HepG2 (cell line): Measurements from ENCODE around the gene TIMP3. TPM values are rescaled to one million over a fixed set of nuclear protein-coding genes. Genes with fewer than 3 reads are reported as not detected.

Experiments used
- CC2D1A ChIP-seq: sonication (generic); formaldehyde crosslinking; IDR thresholded peaks from 2 replicates; pipeline ENCODE4 v1.8.1; 2023; ENCODE audit warnings: mild to moderate bottlenecking, missing genetic modification reagents
- KDM2A ChIP-seq: sonication (generic); formaldehyde crosslinking; IDR thresholded peaks from 2 replicates; pipeline ENCODE4 v1.4.0; 2020; ENCODE audit warnings: low read depth, missing genetic modification reagents, borderline replicate concordance
- PRDM4 ChIP-seq: sonication (generic); formaldehyde crosslinking; IDR thresholded peaks from 2 replicates; pipeline ENCODE4 v1.9.0; 2021; ENCODE audit warnings: missing genetic modification reagents, borderline replicate concordance
- SIX4 ChIP-seq: sonication (generic); formaldehyde crosslinking; IDR thresholded peaks from 2 replicates; pipeline ENCODE4 v1.4.0; 2020; ENCODE audit warnings: missing genetic modification reagents
- TAF15 ChIP-seq: fragments of 200-400 bp; formaldehyde crosslinking; IDR thresholded peaks from one replicate; pipeline ENCODE4 v1.6.1; 2018; ENCODE audit warnings: mild to moderate bottlenecking, low read depth, low read length; ENCODE audit not compliant: poor library complexity, severe bottlenecking
- ZNF589 ChIP-seq: sonication (generic); formaldehyde crosslinking; conservative IDR thresholded peaks from 2 replicates; pipeline ENCODE4 v1.8.0; 2022; ENCODE audit warnings: mild to moderate bottlenecking, moderate library complexity, missing genetic modification reagents
- ZNF800 ChIP-seq: sonication (generic); formaldehyde crosslinking; IDR thresholded peaks from 2 replicates; pipeline ENCODE4 v1.4.0; 2020; ENCODE audit warnings: missing genetic modification reagents
- polyA plus RNA-seq, 8 experiments: library from polyadenylated mRNA; depleted of rRNA in 3 of 8; stranded (reverse) in 7 of 8; unstranded in 1 of 8; fragments of >200 nt; fragmentation: Illumina TruSeq in 4 of 8; extraction: Trizol in 4 of 8; gene quantifications; 2 replicates each; pipeline versions ENCODE4 v1.2.1 to v1.2.3, GENCODE V29; 2011 to 2016; ENCODE audit warnings: low read depth in 4 of 8, missing spikeins in 1 of 8, mixed read lengths in 1 of 8; ENCODE audit not compliant: insufficient read depth in 1 of 8
- total RNA-seq, 5 experiments: library from RNA; depleted of rRNA; stranded (reverse); fragments of >200 nt; fragmentation: Illumina TruSeq; extraction: Trizol; gene quantifications; 2 replicates each; pipeline ENCODE4 v1.2.3, GENCODE V29; 2016; ENCODE audit warnings: low read depth in 1 of 5
- TF ChIP-seq, protein P1 (sequence below): sonication (generic); formaldehyde crosslinking; IDR thresholded peaks from 2 replicates; pipeline ENCODE4 v1.8.0; 2022; ENCODE audit warnings: mild to moderate bottlenecking, missing genetic modification reagents

Gene TIMP3
- total and polyA plus RNA-seq, 2 of the 13 experiments (the other 11 are each of a cell fraction or from before 2014, with no cell fraction given), result 57.3 to 86.6 TPM

DNA sequence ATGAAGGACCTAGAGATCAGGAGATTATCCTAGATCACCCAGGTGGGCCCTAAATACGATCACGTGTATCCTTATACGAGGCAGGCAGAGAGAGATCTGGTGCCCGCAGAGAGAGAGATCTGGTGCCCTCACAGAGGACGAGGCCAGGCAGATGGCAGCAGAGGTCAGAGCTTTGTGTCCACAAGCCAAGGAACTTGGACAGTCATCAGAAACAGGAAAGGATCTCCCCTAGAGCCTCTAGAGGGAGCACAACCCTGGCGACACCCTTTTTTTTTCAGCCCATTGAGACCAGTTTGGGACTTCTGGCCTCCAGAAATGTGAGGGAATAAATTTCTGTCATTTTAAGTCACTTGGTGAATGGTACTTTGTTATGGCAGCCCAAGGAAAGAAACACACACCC is 25.5 kb upstream of the TIMP3 start (continued):
- TF ChIP-seq, protein P1, sequence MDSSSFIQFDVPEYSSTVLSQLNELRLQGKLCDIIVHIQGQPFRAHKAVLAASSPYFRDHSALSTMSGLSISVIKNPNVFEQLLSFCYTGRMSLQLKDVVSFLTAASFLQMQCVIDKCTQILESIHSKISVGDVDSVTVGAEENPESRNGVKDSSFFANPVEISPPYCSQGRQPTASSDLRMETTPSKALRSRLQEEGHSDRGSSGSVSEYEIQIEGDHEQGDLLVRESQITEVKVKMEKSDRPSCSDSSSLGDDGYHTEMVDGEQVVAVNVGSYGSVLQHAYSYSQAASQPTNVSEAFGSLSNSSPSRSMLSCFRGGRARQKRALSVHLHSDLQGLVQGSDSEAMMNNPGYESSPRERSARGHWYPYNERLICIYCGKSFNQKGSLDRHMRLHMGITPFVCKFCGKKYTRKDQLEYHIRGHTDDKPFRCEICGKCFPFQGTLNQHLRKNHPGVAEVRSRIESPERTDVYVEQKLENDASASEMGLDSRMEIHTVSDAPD (CRISPR knock-in tag), result no peak
- TF ChIP-seq ZNF589 (CRISPR knock-in tag) (no peak), ZNF800 (CRISPR knock-in tag) (no peak), PRDM4 (CRISPR knock-in tag) (no peak), KDM2A (CRISPR knock-in tag) (peak; percentile 23; the same call in 1 of the 2 replicates), SIX4 (CRISPR knock-in tag) (no peak), TAF15 (no peak), CC2D1A (CRISPR knock-in tag) (no peak)
